ENCODE results near the gene BTG3.

The BTG3 gene

GRCh38 chr21:17570786-17571185 is 41.9 kb downstream of the BTG3 start:
- no peak overlapping the region for H3K27ac ChIP-seq (ENCODE audit: low read length)
- H2AFZ ChIP-seq (ENCODE audit: low read depth, low read length) = no peak overlapping the region
- H4K20me1 ChIP-seq (ENCODE audit: insufficient read depth, low read length) = no peaks in the 10 kb centered on the region
- no peak overlapping the region for H3K4me2 ChIP-seq (ENCODE audit: low read length)
- H3K79me2 ChIP-seq (ENCODE audit: low read length) = no peaks in the 10 kb centered on the region
- H3K9me3 ChIP-seq (ENCODE audit: insufficient read depth, low read length) = no peaks in the 10 kb centered on the region
- H3K9ac ChIP-seq (ENCODE audit: low read length) = no peak overlapping the region
- no peak overlapping the region for H3K4me3 ChIP-seq (ENCODE audit: low read length)
- H3K27me3 ChIP-seq (ENCODE audit: low read depth, low read length) = no peaks in the 10 kb centered on the region
- H3K36me3 ChIP-seq (replicated peaks; ENCODE audit: low read depth, low read length) = no peaks in the 10 kb centered on the region
- TF ChIP-seq EZH2phosphoT487 (IDR thresholded peaks at IDR 0.05; ENCODE audit: low read depth) (no peak), CTCF (IDR thresholded peaks at IDR 0.05; ENCODE audit: low read depth, low read length) (no peak)
- H3K4me1 ChIP-seq (ENCODE audit: low read length) = peaks cover 6% of the 10 kb centered on the region

GRCh38 chr21:17560377-17561025 is 52.2 kb downstream of the BTG3 start:
- Histone ChIP-seq H2AFZ (ENCODE audit: low read depth, low read length) (no peak overlapping the region), H3K36me3 (replicated peaks; ENCODE audit: low read depth, low read length) (no peaks in the 10 kb centered on the region), H3K9ac (ENCODE audit: low read length) (no peak overlapping the region), H4K20me1 (ENCODE audit: insufficient read depth, low read length) (no peaks in the 10 kb centered on the region), H3K27ac (ENCODE audit: low read length) (no peak overlapping the region), H3K79me2 (ENCODE audit: low read length) (no peaks in the 10 kb centered on the region), H3K27me3 (ENCODE audit: low read depth, low read length) (no peaks in the 10 kb centered on the region), H3K4me1 (ENCODE audit: low read length) (peaks cover 6% of the 10 kb centered on the region), H3K4me3 (ENCODE audit: low read length) (no peak overlapping the region), H3K4me2 (ENCODE audit: low read length) (no peak overlapping the region), H3K9me3 (ENCODE audit: insufficient read depth, low read length) (no peaks in the 10 kb centered on the region)
- TF ChIP-seq CTCF (IDR thresholded peaks at IDR 0.05; ENCODE audit: low read depth, low read length) = no peak
- TF ChIP-seq EZH2phosphoT487 (IDR thresholded peaks at IDR 0.05; ENCODE audit: low read depth) = no peak

GRCh38 chr21:17554679-17555465 is 57.8 kb downstream of the BTG3 start:
- Histone ChIP-seq H3K27me3 (ENCODE audit: low read depth, low read length) (no peaks in the 10 kb centered on the region), H3K27ac (ENCODE audit: low read length) (no peak overlapping the region), H3K4me3 (ENCODE audit: low read length) (no peak overlapping the region), H3K36me3 (replicated peaks; ENCODE audit: low read depth, low read length) (no peaks in the 10 kb centered on the region), H4K20me1 (ENCODE audit: insufficient read depth, low read length) (no peaks in the 10 kb centered on the region), H2AFZ (ENCODE audit: low read depth, low read length) (no peak overlapping the region), H3K79me2 (ENCODE audit: low read length) (no peaks in the 10 kb centered on the region), H3K9ac (ENCODE audit: low read length) (no peak overlapping the region), H3K9me3 (ENCODE audit: insufficient read depth, low read length) (no peaks in the 10 kb centered on the region), H3K4me1 (ENCODE audit: low read length) (peaks cover 6% of the 10 kb centered on the region), H3K4me2 (ENCODE audit: low read length) (no peak overlapping the region)
- TF ChIP-seq EZH2phosphoT487 (IDR thresholded peaks at IDR 0.05; ENCODE audit: low read depth) (no peak), CTCF (IDR thresholded peaks at IDR 0.05; ENCODE audit: low read depth, low read length) (peak; percentile 38)

GRCh38 chr21:17554120-17554519 is 58.6 kb downstream of the BTG3 start:
- H3K36me3 ChIP-seq (replicated peaks; ENCODE audit: low read depth, low read length) = no peaks in the 10 kb centered on the region
- peaks cover 6% of the 10 kb centered on the region for H3K4me1 ChIP-seq (ENCODE audit: low read length)
- H3K9ac ChIP-seq (ENCODE audit: low read length) = no peak overlapping the region
- no peak overlapping the region for H3K4me3 ChIP-seq (ENCODE audit: low read length)
- H3K27ac ChIP-seq (ENCODE audit: low read length) = no peak overlapping the region
- TF ChIP-seq EZH2phosphoT487 (IDR thresholded peaks at IDR 0.05; ENCODE audit: low read depth) = no peak
- H3K79me2 ChIP-seq (ENCODE audit: low read length) = no peaks in the 10 kb centered on the region
- no peak overlapping the region for H2AFZ ChIP-seq (ENCODE audit: low read depth, low read length)
- no peaks in the 10 kb centered on the region for H3K9me3 ChIP-seq (ENCODE audit: insufficient read depth, low read length)
- H3K27me3 ChIP-seq (ENCODE audit: low read depth, low read length) = no peaks in the 10 kb centered on the region
- no peak overlapping the region for H3K4me2 ChIP-seq (ENCODE audit: low read length)
- H4K20me1 ChIP-seq (ENCODE audit: insufficient read depth, low read length) = no peaks in the 10 kb centered on the region

Measured in OCI-LY3 (cell line).